SH-SY5Y (cell line): ENCODE results near the gene NKD1.

Experiments used
- GATA2 ChIP-seq: IDR thresholded peaks from 2 replicates; pipeline ENCODE4 v1.6.1; 2011; ENCODE audit warnings: mild to moderate bottlenecking, low read depth, low read length
- GATA3 ChIP-seq: IDR thresholded peaks from 2 replicates; pipeline ENCODE4 v1.6.1; 2011; ENCODE audit warnings: low read depth, mild to moderate bottlenecking, low read length, moderate library complexity

DNA sequence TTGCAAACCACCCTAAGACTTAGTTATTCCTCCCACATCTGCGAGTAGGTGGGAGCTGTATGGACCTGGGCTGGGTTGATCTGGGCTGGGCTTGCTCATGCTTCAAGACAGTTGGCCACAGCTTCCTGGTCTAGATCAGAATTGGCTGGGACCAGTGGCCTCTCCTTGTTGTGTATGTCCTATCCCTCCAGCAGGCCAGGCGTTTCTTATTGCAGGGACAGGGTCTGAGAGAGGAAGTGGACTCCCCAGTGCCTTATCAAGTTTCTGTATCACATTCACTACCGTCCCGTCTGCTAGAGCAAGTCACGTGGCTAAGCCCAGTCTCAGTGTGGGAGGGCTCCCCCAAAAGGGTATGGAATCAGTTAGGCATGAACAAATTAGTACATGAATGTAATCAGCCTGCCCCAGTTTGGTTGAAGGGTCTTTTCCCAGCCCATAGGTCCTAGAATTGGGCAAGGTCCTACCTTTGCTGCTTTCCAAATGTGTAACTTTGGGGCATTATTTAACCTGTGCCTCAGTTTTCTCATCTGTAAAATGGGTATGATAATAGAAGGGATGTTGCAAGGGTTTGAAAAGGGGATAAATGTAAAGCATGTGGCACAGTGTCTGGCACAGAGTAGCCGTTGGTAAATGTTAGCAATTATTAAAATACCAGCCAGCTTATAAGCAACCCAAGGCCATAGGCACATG lies 36.0 kb downstream of the NKD1 start:
- TF ChIP-seq GATA3 (no peak), GATA2 (no peak)
